Hepatocyte (in vitro differentiated cells): Measurements from ENCODE around the gene EPHB1. TPM values are rescaled to one million over a fixed set of nuclear protein-coding genes. Genes with fewer than 3 reads are reported as not detected.

Experiments used
- DNase-seq: peaks from one replicate; pipeline ENCODE4 v3.0.0-alpha.2; 2016; ENCODE audit warnings: low spot score
- H2AFZ ChIP-seq: fragments of 200-600 bp; sonication (generic); 2 replicates; pipeline ENCODE4 v1.6.0; 2016; ENCODE audit warnings: antibody characterized with exemption, mild to moderate bottlenecking
- H3K27ac ChIP-seq: fragments of 200-600 bp; sonication (generic); 2 replicates; pipeline ENCODE4 v1.5.1; 2016; ENCODE audit warnings: mild to moderate bottlenecking
- H3K27me3 ChIP-seq: fragments of 200-600 bp; sonication (generic); 2 replicates; pipeline ENCODE4 v1.6.1; 2016
- H3K36me3 ChIP-seq: fragments of 200-600 bp; sonication (generic); replicated peaks from 2 replicates; pipeline ENCODE4 v1.5.1; 2016; ENCODE audit warnings: low read depth; ENCODE audit not compliant: insufficient read depth
- H3K4me1 ChIP-seq: fragments of 200-600 bp; sonication (generic); 2 replicates; pipeline ENCODE4 v1.5.1; 2016; ENCODE audit warnings: mild to moderate bottlenecking, moderate library complexity; ENCODE audit not compliant: insufficient read depth
- H3K4me2 ChIP-seq: fragments of 200-600 bp; sonication (generic); 2 replicates; pipeline ENCODE4 v1.6.0; 2016
- H3K4me3 ChIP-seq: fragments of 200-600 bp; sonication (generic); 2 replicates; pipeline ENCODE4 v1.5.1; 2016; ENCODE audit warnings: mild to moderate bottlenecking
- H3K79me2 ChIP-seq: fragments of 200-600 bp; sonication (generic); 2 replicates; pipeline ENCODE4 v1.6.0; 2017; ENCODE audit warnings: mild to moderate bottlenecking
- H3K9me2 ChIP-seq: fragments of 200-600 bp; sonication (generic); replicated peaks from 2 replicates; pipeline ENCODE4 v1.6.0; 2017; ENCODE audit warnings: mild to moderate bottlenecking; ENCODE audit not compliant: insufficient read depth
- H3K9me3 ChIP-seq: fragments of 200-600 bp; sonication (generic); 2 replicates; pipeline ENCODE4 v1.5.1; 2016; ENCODE audit warnings: low read depth, mild to moderate bottlenecking
- H4K20me1 ChIP-seq: fragments of 200-600 bp; sonication (generic); 2 replicates; pipeline ENCODE4 v1.6.0; 2016; ENCODE audit warnings: mild to moderate bottlenecking; ENCODE audit not compliant: insufficient read depth, poor library complexity, severe bottlenecking
- CTCF ChIP-seq: fragments of 200-600 bp; sonication (generic); IDR thresholded peaks from 2 replicates; pipeline ENCODE4 v1.5.1; 2016; ENCODE audit warnings: antibody characterized with exemption, mild to moderate bottlenecking; ENCODE audit not compliant: poor library complexity
- EZH2 ChIP-seq: fragments of 200-600 bp; sonication (generic); IDR thresholded peaks from 2 replicates; pipeline ENCODE4 v1.6.1; 2016; ENCODE audit warnings: antibody characterized with exemption, mild to moderate bottlenecking, borderline replicate concordance
- EZH2phosphoT487 ChIP-seq: fragments of 200-600 bp; sonication (generic); IDR thresholded peaks from one replicate; pipeline ENCODE4 v1.6.1; 2018; ENCODE audit warnings: antibody characterized with exemption, mild to moderate bottlenecking, low read depth, moderate library complexity; ENCODE audit not compliant: unreplicated experiment, severe bottlenecking
- WGBS: methylation state at CpG from one replicate; pipeline ENCODE4 v1.1.6; 2016; ENCODE audit warnings: low lambda C conversion rate; ENCODE audit errors: missing lambda C conversion rate; 5-methylcytosine and 5-hydroxymethylcytosine counted together
- polyA plus RNA-seq: library from polyadenylated mRNA; unstranded; fragments of >200 nt; fragmentation: Nextera tagmentation; extraction: Ambion mirVana; gene quantifications from 2 replicates; pipeline ENCODE4 v1.2.1, GENCODE V29; 2016
- total RNA-seq: library from RNA; depleted of rRNA; stranded (reverse); fragments of >200 nt; gene quantifications from 2 replicates; pipeline ENCODE4 v1.2.3, GENCODE V29; 2014

The EPHB1 gene
- total and polyA plus RNA-seq, 2 experiments from 2014 or later = 3.3 to 5.6 TPM

- no peaks in the 10 kb centered on the region for H3K79me2 ChIP-seq
- no peak overlapping the region for H3K4me2 ChIP-seq
- no peaks in the 10 kb centered on the region for H3K9me3 ChIP-seq
- TF ChIP-seq EZH2 (no peak), CTCF (no peak), EZH2phosphoT487 (no peak)
- no peaks in the 10 kb centered on the region for H3K9me2 ChIP-seq
- no peak overlapping the region for H3K27ac ChIP-seq
- no peaks in the 10 kb centered on the region for H3K27me3 ChIP-seq
- WGBS = 81% methylated on average over 3 of the region's 3 CpGs
- DNase-seq = no peak
- H3K4me3 ChIP-seq = no peak overlapping the region
- peaks cover 3% of the 10 kb centered on the region for H3K4me1 ChIP-seq
- H3K36me3 ChIP-seq = no peaks in the 10 kb centered on the region
- no peaks in the 10 kb centered on the region for H4K20me1 ChIP-seq
- no peak overlapping the region for H2AFZ ChIP-seq
Measured at GRCh38 chr3:134772011-134772410, 23.0 kb upstream of the EPHB1 start.

- Histone ChIP-seq H3K27ac (no peak overlapping the region), H3K9me2 (no peaks in the 10 kb centered on the region), H3K9me3 (no peaks in the 10 kb centered on the region), H3K27me3 (no peaks in the 10 kb centered on the region), H2AFZ (no peak overlapping the region), H3K4me3 (no peak overlapping the region), H3K79me2 (no peaks in the 10 kb centered on the region), H3K4me1 (peaks cover 3% of the 10 kb centered on the region), H4K20me1 (no peaks in the 10 kb centered on the region), H3K36me3 (no peaks in the 10 kb centered on the region), H3K4me2 (no peak overlapping the region)
- no peak for DNase-seq
- TF ChIP-seq EZH2 (no peak), CTCF (no peak), EZH2phosphoT487 (no peak)
- WGBS = 100% methylated on average over 1 of the region's 1 CpG
Measured at GRCh38 chr3:134772591-134772990, 22.5 kb upstream of the EPHB1 start.

GRCh38 chr3:134775831-134776230, 19.2 kb upstream of the EPHB1 start:
- no peaks in the 10 kb centered on the region for H4K20me1 ChIP-seq
- no peaks in the 10 kb centered on the region for H3K27me3 ChIP-seq
- H3K9me3 ChIP-seq = no peaks in the 10 kb centered on the region
- no peak overlapping the region for H3K4me3 ChIP-seq
- TF ChIP-seq EZH2 (no peak), CTCF (no peak), EZH2phosphoT487 (no peak)
- H3K27ac ChIP-seq = no peak overlapping the region
- H3K4me1 ChIP-seq = no peaks in the 10 kb centered on the region
- H3K9me2 ChIP-seq = no peaks in the 10 kb centered on the region
- no peak overlapping the region for H3K4me2 ChIP-seq
- H2AFZ ChIP-seq = no peak overlapping the region
- no peak for DNase-seq
- H3K79me2 ChIP-seq = no peaks in the 10 kb centered on the region
- 96% methylated on average over 5 of the region's 5 CpGs for WGBS
- H3K36me3 ChIP-seq = no peaks in the 10 kb centered on the region

GRCh38 chr3:134776518-134776917, 18.5 kb upstream of the EPHB1 start:
- Histone ChIP-seq H3K27ac (no peak overlapping the region), H2AFZ (no peak overlapping the region), H3K4me3 (no peak overlapping the region), H3K36me3 (no peaks in the 10 kb centered on the region), H3K4me2 (no peak overlapping the region), H3K9me2 (no peaks in the 10 kb centered on the region), H4K20me1 (no peaks in the 10 kb centered on the region), H3K27me3 (no peaks in the 10 kb centered on the region), H3K79me2 (no peaks in the 10 kb centered on the region), H3K4me1 (no peaks in the 10 kb centered on the region), H3K9me3 (no peaks in the 10 kb centered on the region)
- no peak for DNase-seq
- TF ChIP-seq EZH2 (no peak), CTCF (no peak), EZH2phosphoT487 (no peak)
- 88% methylated on average over 1 of the region's 1 CpG for WGBS
